GM12878 (cell line): ENCODE data around the gene IP6K3.

Source experiments
- EP300 ChIP-seq, 2 experiments: fragments of 150-350 bp in 1 of 2; IDR thresholded peaks; 2 replicates each; pipeline ENCODE4 v1.6.1; 2011 to 2012; ENCODE audit warnings: low read depth in 2 of 2, low read length in 2 of 2, borderline replicate concordance in 1 of 2, improper control_type of control experiment in 1 of 2, inconsistent platforms in 1 of 2; ENCODE audit not compliant: control insufficient read depth in 1 of 2
- HDAC6 ChIP-seq: fragments of 200-600 bp; sonication (generic); IDR thresholded peaks from one replicate; pipeline ENCODE4 v1.8.0; 2017; ENCODE audit warnings: antibody characterized with exemption; ENCODE audit not compliant: unreplicated experiment
- IRF4 ChIP-seq: IDR thresholded peaks from 2 replicates; pipeline ENCODE4 v1.6.1; 2011; ENCODE audit warnings: low read depth, low read length
- ZNF24 ChIP-seq: fragments of 450-650 bp; IDR thresholded peaks from 2 replicates; pipeline ENCODE4 v1.6.1; 2017; ENCODE audit warnings: antibody characterized with exemption, mild to moderate bottlenecking
- ZNF274 ChIP-seq: IDR thresholded peaks from one replicate; pipeline ENCODE4 v1.8.0; 2011; ENCODE audit not compliant: insufficient read length, insufficient read depth

GRCh38 chr6:33713786-33714185, 32.9 kb downstream of the IP6K3 start:
- TF ChIP-seq ZNF274, result no peak
- no peak for TF ChIP-seq IRF4
- TF ChIP-seq EP300 (IDR thresholded peaks at IDR 0.05; ENCODE audit: borderline replicate concordance in 1 of 2, control insufficient read depth in 1 of 2, low read depth in 2 of 2, low read length in 2 of 2), result no peak
- no peak for TF ChIP-seq ZNF24
- TF ChIP-seq HDAC6, result no peak
